RWPE2 (cell line): Measurements from ENCODE around the gene ZGRF1.
A peak's percentile ranks its signal among the peaks of the same experiment; 100 is the strongest.

Experiments used
- ATAC-seq: fragments of 200-7000 bp; cut with Tn5 transposase; 3 replicates; pipeline ENCODE4 v1.9.1; 2021; ENCODE audit warnings: low read depth
- DNase-seq: peaks from one replicate; pipeline ENCODE4 v3.0.0-alpha.2; 2020; ENCODE audit warnings: low spot score
- H3K27ac ChIP-seq: fragments of 450-650 bp; 2 replicates; pipeline ENCODE4 v1.5.1; 2017; ENCODE audit warnings: mild to moderate bottlenecking; ENCODE audit not compliant: poor library complexity, severe bottlenecking
- H3K27me3 ChIP-seq: fragments of 250-450 bp; sonication (Bioruptor Pico); 2 replicates; pipeline ENCODE4 v1.5.1; 2021; ENCODE audit warnings: mild to moderate bottlenecking, moderate library complexity; ENCODE audit not compliant: insufficient read depth, poor library complexity, severe bottlenecking
- H3K36me3 ChIP-seq: fragments of 250-450 bp; sonication (Bioruptor Pico); 2 replicates; pipeline ENCODE4 v1.5.1; 2020; ENCODE audit warnings: low read depth, mild to moderate bottlenecking, moderate library complexity
- H3K4me1 ChIP-seq: fragments of 250-450 bp; sonication (Bioruptor Pico); 2 replicates; pipeline ENCODE4 v1.5.1; 2021; ENCODE audit warnings: mild to moderate bottlenecking, moderate library complexity; ENCODE audit not compliant: insufficient read depth, poor library complexity, severe bottlenecking
- H3K4me3 ChIP-seq: fragments of 250-450 bp; sonication (Bioruptor Pico); 2 replicates; pipeline ENCODE4 v1.5.1; 2021; ENCODE audit warnings: mild to moderate bottlenecking, moderate library complexity; ENCODE audit not compliant: severe bottlenecking
- H3K9me3 ChIP-seq: fragments of 250-450 bp; sonication (Bioruptor Pico); 2 replicates; pipeline ENCODE4 v1.5.1; 2021; ENCODE audit warnings: mild to moderate bottlenecking, moderate library complexity; ENCODE audit not compliant: severe bottlenecking
- TF ChIP-seq, protein P1 (sequence below): fragments of 450-650 bp; IDR thresholded peaks from one replicate; pipeline ENCODE4 v1.5.1; 2017; ENCODE audit warnings: mild to moderate bottlenecking, moderate library complexity; ENCODE audit not compliant: poor library complexity, severe bottlenecking

Gene ZGRF1

DNA sequence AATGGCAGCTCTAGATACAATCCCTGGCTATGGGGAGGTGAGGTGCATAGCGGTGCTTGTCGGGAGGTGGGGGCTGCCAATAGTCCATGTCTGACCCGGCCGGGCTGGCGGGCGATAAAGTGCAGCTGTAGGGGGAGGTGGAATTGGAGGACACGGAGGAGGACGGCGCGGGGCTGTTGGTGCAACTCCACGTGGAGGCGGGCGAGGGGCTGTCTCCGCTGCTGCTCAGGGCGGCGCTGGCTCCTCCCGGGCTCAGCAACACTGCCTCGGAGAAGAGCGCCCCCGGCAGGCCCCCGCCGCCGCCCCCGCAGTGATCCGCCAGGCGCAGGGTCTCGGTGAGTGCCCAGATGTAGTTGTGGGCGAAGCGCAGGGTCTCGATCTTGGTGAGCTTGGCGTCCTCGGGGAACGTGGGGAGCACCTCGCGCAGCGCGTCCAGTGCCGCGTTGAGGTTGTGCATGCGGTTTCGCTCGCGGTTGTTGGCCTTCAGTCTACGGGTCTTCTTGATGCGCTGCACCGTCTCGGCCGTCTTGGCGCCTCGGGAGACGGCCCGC, 122.0 kb downstream of the ZGRF1 start:
- DNase-seq = no peak
- peak overlapping the region; percentile 30 for H3K4me3 ChIP-seq

GRCh38 chr4:112513971-112514646, 122.6 kb downstream of the ZGRF1 start:
- Histone ChIP-seq H3K4me1 (peaks cover 11% of the 10 kb centered on the region), H3K9me3 (no peaks in the 10 kb centered on the region), H3K36me3 (no peaks in the 10 kb centered on the region), H3K27ac (no peak overlapping the region), H3K4me3 (no peak overlapping the region), H3K27me3 (peaks cover 100% of the 10 kb centered on the region)
- ATAC-seq = no peak
- TF ChIP-seq, protein P1, sequence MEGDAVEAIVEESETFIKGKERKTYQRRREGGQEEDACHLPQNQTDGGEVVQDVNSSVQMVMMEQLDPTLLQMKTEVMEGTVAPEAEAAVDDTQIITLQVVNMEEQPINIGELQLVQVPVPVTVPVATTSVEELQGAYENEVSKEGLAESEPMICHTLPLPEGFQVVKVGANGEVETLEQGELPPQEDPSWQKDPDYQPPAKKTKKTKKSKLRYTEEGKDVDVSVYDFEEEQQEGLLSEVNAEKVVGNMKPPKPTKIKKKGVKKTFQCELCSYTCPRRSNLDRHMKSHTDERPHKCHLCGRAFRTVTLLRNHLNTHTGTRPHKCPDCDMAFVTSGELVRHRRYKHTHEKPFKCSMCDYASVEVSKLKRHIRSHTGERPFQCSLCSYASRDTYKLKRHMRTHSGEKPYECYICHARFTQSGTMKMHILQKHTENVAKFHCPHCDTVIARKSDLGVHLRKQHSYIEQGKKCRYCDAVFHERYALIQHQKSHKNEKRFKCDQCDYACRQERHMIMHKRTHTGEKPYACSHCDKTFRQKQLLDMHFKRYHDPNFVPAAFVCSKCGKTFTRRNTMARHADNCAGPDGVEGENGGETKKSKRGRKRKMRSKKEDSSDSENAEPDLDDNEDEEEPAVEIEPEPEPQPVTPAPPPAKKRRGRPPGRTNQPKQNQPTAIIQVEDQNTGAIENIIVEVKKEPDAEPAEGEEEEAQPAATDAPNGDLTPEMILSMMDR = no peak
- DNase-seq = no peak

More for the DNA sequence above, 122.0 kb downstream of the ZGRF1 start:
- Histone ChIP-seq H3K27me3 (peaks cover 98% of the 10 kb centered on the region), H3K27ac (no peak overlapping the region), H3K9me3 (no peaks in the 10 kb centered on the region), H3K36me3 (no peaks in the 10 kb centered on the region), H3K4me1 (peaks cover 9% of the 10 kb centered on the region)
- peak; percentile 28; the same call in 1 of the 3 replicates for ATAC-seq
- TF ChIP-seq, protein P1 = no peak

DNA sequence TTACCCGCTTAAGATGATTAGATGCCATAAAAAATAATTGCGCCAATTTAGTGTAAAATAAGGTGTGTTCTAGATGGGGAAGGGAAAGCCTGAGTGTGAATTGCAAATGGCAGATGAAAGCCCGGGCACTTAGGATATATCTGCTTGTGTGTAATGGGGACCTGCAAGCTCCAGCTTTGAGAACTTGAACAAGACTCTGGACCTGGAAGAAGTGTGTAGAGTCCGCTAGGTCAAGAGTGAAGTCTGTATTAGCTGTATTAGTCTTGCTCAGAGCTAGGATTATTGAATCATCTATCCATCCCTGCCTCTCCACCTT, 124.9 kb downstream of the ZGRF1 start:
- TF ChIP-seq, protein P1 = no peak
- Histone ChIP-seq H3K4me3 (no peak overlapping the region), H3K27me3 (peaks cover 97% of the 10 kb centered on the region), H3K36me3 (no peaks in the 10 kb centered on the region), H3K4me1 (peaks cover 11% of the 10 kb centered on the region), H3K27ac (no peak overlapping the region), H3K9me3 (no peaks in the 10 kb centered on the region)
- DNase-seq = no peak
- ATAC-seq = no peak

DNA sequence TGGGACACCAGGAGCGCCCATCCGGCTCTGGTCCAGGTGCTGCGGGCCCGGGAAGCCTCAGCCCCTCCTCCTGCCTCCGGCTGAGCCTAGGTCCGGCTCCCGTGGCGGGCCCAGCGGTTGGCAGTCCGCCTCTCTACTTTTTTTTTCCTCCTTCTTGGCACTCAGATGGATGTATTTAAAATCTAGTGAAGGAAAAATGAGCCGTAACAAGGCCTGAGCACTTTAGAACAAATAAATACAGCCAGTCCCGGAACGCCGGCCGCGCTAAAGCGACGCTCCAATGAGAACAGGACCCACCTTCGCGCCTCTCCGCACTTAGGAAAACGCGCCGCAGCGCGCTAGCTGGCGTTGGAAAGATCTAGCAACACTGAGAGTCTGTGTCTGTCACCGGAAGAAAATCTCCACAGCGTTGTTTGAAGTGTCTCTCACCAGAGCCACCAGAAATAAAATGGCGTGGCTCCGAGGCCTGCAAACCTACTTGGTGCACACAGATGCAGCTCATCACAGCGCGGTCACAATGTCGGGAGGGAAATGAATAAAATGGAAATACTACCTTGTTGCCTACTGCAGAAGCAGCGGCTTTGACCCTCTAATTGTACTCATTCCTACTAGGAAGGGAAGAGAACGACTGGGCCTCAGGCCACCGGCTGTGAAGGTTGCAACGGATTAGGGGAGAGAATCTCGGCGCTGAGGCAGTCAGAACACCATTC, 125.5 kb downstream of the ZGRF1 start:
- Histone ChIP-seq H3K36me3 (no peaks in the 10 kb centered on the region), H3K4me1 (peaks cover 11% of the 10 kb centered on the region), H3K4me3 (no peak overlapping the region), H3K27me3 (peaks cover 96% of the 10 kb centered on the region), H3K9me3 (no peaks in the 10 kb centered on the region), H3K27ac (no peak overlapping the region)
- TF ChIP-seq, protein P1 = no peak
- ATAC-seq (no peak), DNase-seq (no peak)
